NCI-H524 (cell line): ENCODE results near the gene LARP1.

Experiments
- DNase-seq, 2 experiments: peaks; one replicate each; lab custom pipeline; 2025; lab: John Stamatoyannopoulos, UW

LARP1 gene

GRCh38 chr5:154858972-154859871, 104.0 kb downstream of the LARP1 start:
- no peak for DNase-seq

- DNase-seq: no peak
These were observed 104.9 kb downstream of the LARP1 start for GRCh38 chr5:154860123-154860522.

GRCh38 chr5:154860765-154861164, 105.6 kb downstream of the LARP1 start:
- DNase-seq: no peak

DNA sequence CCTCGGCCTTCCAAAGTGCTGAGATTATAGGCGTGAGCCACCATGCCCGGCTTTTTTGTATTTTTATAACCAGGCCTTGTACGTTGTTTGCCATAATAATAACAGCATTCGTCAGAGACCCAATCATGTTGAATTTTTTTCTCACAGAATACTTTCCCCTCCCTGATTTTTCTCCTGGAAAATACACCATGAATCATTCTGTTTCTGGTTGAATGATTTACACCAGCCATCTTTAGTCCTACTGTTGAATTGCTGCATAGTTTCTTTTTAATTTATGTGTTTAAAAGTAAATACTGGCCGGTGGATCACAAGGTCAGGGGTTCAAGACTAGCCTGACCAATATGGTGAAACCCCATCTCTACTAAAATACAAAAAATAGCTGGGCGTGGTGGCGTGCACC, 106.8 kb downstream of the LARP1 start:
- no peak for DNase-seq

DNA sequence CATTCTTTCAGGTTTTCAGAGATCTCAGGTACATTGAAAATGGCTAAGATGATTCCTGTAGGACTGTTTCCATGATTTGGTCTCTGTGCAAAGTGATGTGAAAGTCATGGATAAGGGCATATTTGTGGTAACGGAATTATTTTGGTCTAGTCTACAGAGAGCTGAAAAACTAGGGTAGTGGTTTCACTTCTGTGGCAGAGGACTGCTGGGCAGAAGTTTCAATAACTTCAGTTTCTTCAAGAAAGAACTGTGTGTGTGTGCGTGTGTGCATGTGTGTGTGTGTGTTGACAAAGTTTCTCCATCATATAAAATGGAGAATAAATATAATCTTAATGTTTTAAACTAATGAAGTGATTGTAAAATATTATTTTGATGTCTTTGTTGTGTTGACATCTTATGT, 107.6 kb downstream of the LARP1 start:
- no peak for DNase-seq

DNA sequence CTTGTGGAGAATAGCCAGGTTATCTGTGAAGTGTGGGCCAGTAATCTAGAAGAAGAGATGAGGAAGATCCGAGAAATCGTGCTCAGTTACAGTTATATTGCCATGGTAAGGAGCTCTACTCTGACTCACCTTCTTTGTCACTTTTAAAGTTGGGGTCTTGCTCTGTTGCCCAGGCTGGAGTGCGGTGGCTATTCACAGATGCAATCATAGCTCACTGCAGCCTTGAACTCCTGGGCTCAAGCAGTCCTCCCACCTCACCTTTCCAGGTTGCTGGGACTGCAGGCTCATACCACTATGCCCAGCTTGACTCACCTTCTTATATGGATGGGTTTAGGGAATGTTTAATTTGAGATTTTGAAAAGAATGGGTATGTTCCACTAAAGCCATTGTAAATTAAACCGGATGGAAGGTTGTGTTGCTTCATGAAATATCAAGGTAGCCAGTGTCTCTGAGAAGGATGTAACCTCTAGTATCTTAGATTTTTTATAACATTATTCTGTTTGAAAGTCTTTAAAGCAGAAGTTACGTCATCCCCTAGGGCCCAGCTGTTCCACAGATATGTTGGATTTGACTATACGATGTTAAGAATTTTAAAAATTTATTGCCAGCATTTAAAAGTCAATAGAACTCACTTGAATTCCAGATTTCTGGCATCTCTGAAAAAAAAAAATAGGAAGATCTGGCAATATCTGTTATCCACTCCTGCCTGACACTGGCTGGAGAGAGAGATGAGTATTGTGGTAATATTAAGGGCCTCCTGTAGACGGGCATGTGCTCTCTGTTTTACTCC, 108.3 kb downstream of the LARP1 start:
- DNase-seq: no peak

- no peak for DNase-seq
These were observed 110.4 kb downstream of the LARP1 start for GRCh38 chr5:154865466-154866184.

- DNase-seq: no peak
These were observed 111.7 kb downstream of the LARP1 start for GRCh38 chr5:154866841-154867240.
